Measurements from ENCODE around the gene UBQLN1.

- TF ChIP-seq POLR2A (IDR thresholded peaks at IDR 0.05; ENCODE audit: low read depth, low read length) (no peak), POLR2AphosphoS5 (IDR thresholded peaks at IDR 0.05; ENCODE audit: low read depth, low read length) (no peak), TAF1 (IDR thresholded peaks at IDR 0.05; ENCODE audit: borderline replicate concordance, low read depth, low read length) (no peak)
These were observed 82.6 kb downstream of the UBQLN1 start for GRCh38 chr9:83625178-83625577.
